ENCODE measurements around the gene VPREB1.

- TF ChIP-seq, protein P1, sequence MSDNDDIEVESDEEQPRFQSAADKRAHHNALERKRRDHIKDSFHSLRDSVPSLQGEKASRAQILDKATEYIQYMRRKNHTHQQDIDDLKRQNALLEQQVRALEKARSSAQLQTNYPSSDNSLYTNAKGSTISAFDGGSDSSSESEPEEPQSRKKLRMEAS (CRISPR knock-in tag; IDR thresholded peaks at IDR 0.05): no peak
- TF ChIP-seq, protein P2, sequence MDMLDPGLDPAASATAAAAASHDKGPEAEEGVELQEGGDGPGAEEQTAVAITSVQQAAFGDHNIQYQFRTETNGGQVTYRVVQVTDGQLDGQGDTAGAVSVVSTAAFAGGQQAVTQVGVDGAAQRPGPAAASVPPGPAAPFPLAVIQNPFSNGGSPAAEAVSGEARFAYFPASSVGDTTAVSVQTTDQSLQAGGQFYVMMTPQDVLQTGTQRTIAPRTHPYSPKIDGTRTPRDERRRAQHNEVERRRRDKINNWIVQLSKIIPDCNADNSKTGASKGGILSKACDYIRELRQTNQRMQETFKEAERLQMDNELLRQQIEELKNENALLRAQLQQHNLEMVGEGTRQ (CRISPR knock-in tag; IDR thresholded peaks at IDR 0.05): no peak
- TF ChIP-seq CTCF (IDR thresholded peaks at IDR 0.05): no peak
- no peak for TF ChIP-seq SP1 (CRISPR knock-in tag; conservative IDR thresholded peaks at IDR 0.05)
- TF ChIP-seq FOXJ3 (CRISPR knock-in tag; IDR thresholded peaks at IDR 0.05; ENCODE audit: borderline replicate concordance): no peak
- no peak for TF ChIP-seq MYBL2 (CRISPR knock-in tag; IDR thresholded peaks at IDR 0.05)
- TF ChIP-seq NFYB (CRISPR knock-in tag; conservative IDR thresholded peaks at IDR 0.05; ENCODE audit: low read depth): no peak
- no peak for TF ChIP-seq NR1H2 (CRISPR knock-in tag; IDR thresholded peaks at IDR 0.05)
- TF ChIP-seq, protein P3, sequence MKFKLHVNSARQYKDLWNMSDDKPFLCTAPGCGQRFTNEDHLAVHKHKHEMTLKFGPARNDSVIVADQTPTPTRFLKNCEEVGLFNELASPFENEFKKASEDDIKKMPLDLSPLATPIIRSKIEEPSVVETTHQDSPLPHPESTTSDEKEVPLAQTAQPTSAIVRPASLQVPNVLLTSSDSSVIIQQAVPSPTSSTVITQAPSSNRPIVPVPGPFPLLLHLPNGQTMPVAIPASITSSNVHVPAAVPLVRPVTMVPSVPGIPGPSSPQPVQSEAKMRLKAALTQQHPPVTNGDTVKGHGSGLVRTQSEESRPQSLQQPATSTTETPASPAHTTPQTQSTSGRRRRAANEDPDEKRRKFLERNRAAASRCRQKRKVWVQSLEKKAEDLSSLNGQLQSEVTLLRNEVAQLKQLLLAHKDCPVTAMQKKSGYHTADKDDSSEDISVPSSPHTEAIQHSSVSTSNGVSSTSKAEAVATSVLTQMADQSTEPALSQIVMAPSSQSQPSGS (CRISPR knock-in tag; IDR thresholded peaks at IDR 0.05; ENCODE audit: borderline replicate concordance, low read depth): no peak
Observed at GRCh38 chr22:22196833-22197477, 47.6 kb upstream of the VPREB1 start.

Data from WTC11 (cell line).